Activated T-cell treated with anti-CD3 and anti-CD28 coated beads for 48 hours (primary cell): ENCODE measurements around the gene BCL6.

Experiments used
- DNase-seq: peaks from one replicate; pipeline ENCODE4 v3.0.0-alpha.2; 2020; ENCODE audit warnings: low read depth

Gene BCL6

DNA sequence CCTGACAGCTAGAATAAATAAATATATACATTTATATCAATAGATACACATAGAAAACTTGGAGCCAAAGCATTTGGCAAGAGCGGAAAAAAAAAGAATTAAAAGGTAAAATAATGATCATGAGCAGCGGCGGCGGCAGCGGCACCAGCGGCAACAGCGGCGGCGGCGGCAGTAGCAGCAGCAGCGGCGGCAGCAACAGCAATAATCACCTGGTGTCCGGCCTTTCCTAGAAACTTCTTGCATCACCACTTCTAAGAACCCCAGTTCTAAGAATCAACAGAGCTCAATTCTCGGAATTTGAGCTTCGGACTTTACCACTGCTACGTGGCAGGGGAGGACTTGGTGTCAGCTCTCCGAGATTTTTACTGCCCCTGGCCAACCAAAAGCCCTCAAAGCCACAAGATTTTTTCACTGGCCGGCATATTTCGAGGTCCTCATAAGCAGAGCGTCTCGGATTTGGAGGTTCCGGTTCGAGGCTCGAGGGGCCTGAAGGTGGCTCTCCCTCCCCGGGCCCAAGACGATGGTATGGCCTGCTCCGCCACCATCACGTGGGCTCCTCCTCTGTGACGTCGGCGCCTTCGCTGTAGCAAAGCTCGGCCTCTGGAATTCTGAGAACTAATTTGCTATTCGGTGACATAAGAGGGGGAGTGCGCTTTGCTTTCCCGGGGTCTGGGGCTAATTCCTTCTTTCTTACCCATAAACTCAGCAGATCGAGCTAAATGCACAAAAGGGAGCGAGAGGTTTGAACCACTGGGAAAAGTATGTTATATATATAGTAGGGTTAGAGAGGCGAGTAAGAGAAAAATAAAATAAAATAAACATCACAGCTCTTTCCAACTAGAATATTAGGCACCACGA, at the start of gene BCL6:
Gene BCL6, minus strand, starts transcription at position 268 of the 858 bp plus-strand sequence. CDS start 11,775 bp downstream, outside the sequence.
- DNase-seq, result peak; percentile 81

- DNase-seq, result no peak
Observed at GRCh38 chr3:187794731-187795130, 49.5 kb upstream of the BCL6 start.

GRCh38 chr3:187793618-187794017, 48.4 kb upstream of the BCL6 start:
- DNase-seq, result no peak

GRCh38 chr3:187792521-187792920, 47.3 kb upstream of the BCL6 start:
- DNase-seq, result no peak

- DNase-seq, result no peak
Observed at GRCh38 chr3:187789872-187790271, 44.6 kb upstream of the BCL6 start.

DNA sequence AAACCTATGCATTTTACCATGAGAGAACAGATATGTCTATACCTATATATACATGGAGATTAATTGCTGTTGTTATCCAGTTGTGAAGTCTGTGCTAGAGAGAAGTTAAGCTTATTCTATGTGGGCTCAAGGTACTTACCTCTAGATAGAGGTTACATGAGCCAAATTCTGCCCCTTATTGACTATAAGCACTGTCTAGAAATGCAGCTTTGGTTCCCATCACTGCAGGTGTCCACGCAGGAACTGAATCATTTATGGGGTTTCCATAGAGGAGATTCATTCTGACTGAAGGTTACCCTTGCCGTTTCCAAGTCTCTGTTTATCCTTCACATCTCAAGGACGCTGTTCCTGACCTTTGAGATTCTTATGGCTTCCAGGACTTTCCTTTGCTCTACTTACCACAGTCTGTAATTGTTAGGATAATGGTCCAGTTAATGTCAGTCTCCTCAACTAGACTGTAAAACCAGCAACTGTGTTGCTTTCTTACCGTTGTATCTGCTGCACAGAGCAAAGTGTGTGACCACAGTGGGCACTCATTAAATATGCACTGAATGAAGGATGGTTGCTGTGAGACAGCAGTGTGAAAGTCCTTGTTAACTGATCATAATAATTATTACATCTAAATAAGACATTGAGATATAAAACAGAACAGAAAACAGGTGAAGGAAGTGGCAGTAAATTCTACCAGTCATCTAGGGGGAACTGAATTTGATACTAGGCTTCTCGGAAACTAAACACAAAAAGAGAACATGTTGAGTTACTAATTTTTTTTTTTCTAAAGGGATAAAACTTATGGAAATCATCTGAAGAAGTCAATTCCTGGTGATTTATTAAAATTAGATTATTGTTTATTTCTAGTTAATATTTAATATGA, 44.0 kb upstream of the BCL6 start:
- no peak for DNase-seq

GRCh38 chr3:187783098-187783497, 37.8 kb upstream of the BCL6 start:
- no peak for DNase-seq

DNA sequence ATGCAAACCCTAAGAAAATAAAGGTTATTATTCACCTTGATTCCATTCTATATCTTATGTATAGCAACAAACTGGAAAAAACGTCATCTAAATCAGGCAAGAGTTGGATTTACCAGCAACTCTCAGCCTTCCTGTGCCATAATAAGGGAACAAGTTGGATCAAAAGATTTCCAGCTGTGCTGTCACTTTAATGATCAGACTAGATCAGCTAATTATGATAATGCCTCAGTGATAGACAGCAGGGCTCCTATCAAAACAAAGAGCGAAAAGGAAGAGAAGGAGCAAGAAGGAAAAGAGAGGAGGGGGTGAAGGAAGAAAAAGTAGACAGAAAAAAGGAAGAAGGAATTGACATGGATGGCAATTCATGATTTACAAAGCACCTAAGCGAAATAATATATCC, 36.7 kb upstream of the BCL6 start:
- DNase-seq, result no peak

DNA sequence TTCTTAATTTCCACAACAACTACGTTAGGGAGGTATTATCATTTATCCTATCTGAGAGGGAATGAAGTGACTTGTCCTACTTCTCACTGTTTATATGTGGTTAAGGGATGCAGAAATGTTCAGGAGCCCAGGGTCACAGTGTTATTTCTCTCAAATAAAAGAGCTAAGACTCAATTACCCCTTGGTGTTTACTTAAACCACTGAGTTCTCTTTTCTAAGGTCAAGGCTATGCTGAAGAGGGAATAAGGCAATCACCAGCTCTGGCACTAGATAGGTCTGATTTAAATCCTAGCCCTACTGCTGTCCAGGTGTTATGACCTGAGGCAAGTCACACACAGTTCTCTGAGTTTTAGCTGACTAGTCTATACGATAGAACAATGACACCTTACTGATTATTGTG, 35.7 kb upstream of the BCL6 start:
- no peak for DNase-seq

DNA sequence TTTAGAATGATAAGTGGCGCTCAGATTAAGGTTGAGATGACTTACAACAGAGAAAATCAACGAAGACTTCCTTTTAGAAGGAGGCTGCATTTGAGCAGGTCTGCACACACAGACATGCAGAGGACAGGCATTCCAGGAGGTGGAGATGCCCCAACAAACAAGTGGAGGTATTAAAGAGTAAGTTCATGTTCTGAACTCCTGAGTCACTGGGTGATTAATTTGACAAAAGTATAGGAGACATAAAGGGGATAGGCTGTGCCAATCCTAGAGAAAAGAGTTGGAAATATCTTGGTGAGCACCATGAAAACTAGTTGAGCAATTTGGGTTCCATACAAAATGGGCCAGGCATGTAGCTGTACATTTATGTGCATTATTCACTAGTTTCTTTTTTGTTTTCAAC, 33.5 kb upstream of the BCL6 start:
- DNase-seq, result no peak

DNA sequence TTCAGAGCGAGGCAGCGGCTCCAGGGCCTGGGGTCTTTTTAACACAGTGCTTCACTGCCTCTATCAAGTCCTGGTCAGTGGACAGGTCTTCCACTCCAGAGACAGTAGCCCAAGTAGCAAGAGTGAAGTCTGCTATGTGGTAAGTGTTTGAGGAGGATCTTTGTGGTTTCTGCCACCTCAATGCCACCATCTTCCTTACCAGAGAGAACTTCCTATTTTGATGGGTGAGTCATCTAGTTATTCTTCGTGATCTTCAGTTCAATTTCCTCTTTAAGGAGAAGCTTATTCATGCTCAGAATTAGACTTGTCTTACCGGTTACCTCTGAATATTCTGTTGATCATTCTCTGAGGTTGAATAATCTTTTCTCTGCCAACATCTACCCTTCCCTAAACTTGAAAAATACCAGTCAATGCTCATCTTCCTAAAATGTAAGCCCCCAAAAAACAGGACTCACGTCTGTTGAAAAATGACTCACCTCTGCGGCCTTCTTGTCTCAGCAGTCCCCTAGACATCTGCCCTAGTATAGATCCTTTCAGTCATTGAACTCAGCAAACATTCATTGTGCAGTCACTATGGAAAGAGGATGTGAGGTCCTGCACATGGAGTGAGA, 32.2 kb upstream of the BCL6 start:
- DNase-seq, result no peak

DNA sequence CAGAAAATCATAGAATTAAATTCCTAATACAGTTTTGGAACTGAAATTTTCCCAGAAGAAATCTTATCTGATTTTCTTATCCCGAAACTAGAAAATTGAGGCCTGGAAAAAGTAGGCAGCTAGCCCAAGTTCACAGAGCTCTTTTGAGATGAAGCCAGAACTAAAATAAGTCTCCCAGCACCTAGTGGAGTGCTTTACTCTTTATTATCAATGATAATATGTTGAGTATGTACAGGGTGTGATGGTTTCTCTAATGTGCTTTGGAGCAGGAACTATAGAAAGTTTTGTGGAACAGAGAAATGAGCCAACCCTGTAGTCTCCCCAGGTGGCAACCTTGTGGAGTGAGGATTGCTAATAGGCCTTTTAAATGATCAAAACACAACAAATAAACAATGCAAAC, 30.3 kb upstream of the BCL6 start:
- DNase-seq, result no peak

DNA sequence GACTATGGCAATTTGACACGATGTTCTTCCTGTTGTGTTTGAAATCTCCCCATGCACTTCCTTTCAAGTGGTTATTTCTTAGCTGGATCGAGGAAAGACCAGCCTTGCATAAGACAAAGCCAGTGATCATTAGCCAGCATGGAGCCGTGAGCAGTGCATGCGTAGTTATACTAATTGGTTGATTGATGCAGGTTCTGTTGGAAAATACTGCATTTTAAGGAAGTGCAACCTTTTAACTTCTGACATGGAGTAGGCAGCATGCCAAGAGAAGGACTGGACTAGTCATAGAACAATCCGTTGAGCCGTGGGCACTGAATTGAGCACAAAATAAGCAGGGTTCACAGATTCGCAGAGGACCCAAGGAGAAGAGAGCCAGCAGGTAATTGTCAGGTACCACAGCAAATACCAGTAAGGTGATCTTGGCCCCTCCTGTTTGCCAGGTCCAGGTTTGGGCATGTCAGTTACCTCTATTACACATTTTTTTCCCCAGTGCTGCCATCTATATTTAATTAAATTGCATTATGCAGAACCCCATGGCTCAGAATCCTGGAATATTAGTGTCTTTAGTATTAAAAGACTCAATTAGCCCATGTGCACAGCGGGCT, 29.0 kb upstream of the BCL6 start:
- no peak for DNase-seq

DNA sequence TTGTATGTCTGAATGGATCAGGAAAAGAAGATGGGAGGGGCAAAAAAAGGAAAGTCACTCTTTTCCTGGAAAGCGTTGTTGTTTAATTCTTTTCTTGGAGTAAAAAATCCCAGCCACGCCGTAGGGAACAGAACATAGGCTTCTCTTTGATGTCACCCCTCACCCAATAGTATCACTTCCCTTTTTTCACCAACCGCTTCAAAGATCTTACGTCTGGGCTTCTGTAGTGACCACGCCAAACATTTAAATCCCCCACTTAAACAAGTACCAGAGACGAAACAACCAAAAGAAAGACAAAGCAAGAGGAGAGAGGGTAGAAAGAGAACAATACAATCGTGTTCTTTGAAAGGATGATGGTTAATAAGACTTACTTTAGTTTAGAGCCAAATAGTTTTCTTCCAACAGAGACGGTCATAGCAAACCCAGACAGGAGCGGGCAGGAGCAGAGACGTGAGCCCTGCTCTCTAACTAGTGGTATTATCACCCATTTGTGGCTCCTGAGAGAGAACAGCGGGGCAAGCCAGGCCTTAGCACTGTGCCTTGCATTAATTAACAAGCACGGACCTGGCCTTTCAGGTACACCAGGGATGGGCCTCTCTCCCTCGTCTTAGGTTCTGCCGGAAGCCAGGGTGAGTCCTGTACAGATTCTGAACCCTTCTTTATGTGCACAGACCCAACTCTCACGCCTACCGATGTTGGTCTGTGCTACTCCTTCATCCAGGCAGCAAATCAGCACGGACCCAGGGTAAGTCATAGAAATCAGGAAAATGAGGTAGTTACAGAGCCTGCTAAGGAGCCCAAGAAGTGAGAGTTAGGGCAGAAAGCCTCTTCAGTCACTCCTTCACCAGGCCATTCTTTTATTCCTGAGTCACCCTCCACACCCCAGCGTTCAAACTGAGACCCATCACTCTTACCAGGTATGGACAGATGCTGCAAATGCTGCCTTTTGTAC, 28.2 kb upstream of the BCL6 start:
- no peak for DNase-seq

DNA sequence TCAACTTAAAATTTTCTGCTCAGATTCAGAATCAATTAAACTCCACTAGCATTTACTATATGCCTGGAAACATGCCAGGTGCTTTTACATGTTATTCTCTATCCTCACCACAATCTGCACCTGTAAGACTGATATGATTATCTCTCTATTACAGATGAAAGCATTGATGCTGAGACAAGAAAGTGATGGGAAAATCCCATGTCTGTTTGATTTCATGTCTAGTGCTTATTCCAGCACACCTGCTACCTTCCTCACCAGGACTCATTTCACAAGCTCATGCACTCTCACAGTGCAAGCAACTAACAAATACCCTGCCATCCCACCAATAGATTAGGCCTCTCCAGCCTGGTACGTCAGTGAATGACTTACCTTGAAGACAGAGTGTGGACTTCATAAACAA, 25.0 kb upstream of the BCL6 start:
- DNase-seq, result peak; percentile 15

DNA sequence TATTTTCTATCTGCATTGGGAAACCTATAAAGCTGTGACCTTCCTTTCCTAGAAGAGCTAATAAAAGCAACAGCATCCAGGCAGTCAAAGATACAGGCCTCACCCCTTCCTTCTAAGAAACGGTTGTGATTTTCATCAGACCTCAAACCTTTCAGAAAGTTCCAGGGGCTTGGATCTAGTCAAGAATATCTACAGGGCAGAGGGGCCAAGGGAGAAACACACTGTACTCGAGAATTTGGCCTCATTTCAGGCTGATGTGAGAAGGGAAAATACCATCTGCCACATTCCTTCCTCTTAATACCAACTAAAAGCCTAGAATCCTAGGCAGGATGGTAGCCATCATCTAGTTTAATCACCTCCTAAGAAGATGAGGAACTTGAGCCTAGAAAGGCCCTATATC, 24.5 kb upstream of the BCL6 start:
- DNase-seq, result no peak

DNA sequence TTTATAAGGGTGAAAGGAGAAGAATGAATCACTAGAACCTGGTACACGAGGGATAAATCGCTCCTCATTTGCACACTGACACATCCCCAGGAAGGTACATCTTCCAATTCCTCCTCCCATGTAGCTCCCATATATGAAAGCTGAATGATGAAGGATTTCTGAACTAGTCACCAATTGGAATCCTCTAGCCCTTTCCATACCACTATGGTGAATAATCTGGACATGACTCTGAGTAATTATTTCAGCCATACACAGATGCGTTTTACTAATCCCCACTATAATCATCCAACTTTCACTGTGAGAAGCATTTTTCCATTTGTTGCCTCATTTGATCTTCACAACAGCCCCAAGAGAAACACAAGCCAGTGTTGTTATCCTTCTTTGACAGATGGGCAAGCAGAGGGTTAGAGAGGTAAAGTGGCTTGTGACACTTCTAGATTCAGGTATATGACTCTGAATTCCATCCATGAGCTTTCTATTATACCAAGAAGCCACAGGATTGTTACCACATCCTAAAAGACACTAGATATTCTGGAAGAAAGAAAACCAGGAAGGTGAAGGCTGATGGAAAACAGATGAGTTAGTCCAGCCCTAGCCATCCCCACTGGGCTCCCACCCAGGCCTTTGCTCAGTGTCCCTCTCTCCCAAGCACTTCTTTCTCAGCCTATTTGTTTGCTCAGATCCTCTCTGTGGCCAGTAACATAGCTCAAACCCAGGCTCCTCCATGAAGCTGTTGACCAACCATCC, 22.2 kb upstream of the BCL6 start:
- no peak for DNase-seq

DNA sequence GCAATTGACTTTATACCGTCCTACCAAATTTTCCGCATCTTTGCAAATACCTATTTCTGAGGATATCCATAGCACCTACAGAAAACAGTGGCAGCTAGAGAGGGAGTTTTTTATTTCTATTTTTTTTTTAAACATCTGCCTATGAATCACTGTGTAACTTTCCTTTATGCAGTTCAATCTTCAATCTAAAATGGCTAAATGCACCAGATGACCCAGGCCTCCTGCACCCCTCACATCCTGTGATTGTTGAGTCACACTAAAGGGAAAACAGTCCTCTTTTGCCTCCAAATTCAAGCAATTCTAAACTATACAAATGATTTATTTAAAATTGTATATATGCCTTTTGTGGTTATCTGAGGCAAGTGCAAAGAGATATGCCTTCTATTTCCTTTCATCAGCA, 20.1 kb upstream of the BCL6 start:
- DNase-seq, result no peak

GRCh38 chr3:187763850-187764648, 18.8 kb upstream of the BCL6 start:
- no peak for DNase-seq

DNA sequence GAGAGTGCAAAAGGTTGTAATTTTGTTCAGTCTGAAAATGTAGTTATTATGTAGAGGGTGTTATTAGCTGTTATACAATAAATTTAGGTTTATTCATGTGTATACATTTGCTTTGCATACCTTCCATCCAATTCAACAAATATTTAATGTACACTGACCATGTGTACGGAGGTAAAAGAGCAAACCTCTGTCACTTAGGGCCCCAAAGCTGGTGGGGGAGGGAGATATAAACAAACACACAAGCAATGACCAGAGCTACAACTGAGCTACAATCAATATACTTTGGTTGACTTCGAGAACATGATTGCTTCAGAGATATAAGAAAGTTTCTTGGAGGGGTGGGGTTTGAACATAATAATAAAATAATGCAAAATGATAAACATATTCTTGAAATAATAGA, 17.5 kb upstream of the BCL6 start:
- no peak for DNase-seq
